HG03432 (cell line): Measurements from ENCODE around the gene SMU1.
"Not testable (repeated sequence)": the region's sequence is repeated elsewhere in the genome, so short reads cannot be mapped to it uniquely, and the experiment has no call there.

Experiments used
- ATAC-seq: cut with Tn5 transposase; IDR thresholded peaks from one replicate; pipeline ENCODE4 v1.9.1; 2021; ENCODE audit warnings: mild to moderate bottlenecking, moderate library complexity; ENCODE audit not compliant: unreplicated experiment

Gene SMU1

GRCh38 chr9:33014665-33015014 lies 61.8 kb downstream of the SMU1 start:
- no peak for ATAC-seq

- no peak for ATAC-seq
Measured at GRCh38 chr9:33013962-33014664, 62.4 kb downstream of the SMU1 start.

GRCh38 chr9:33012328-33013069 lies 64.0 kb downstream of the SMU1 start:
- ATAC-seq, result no peak

- ATAC-seq, result no peak
Measured at GRCh38 chr9:33011831-33012230, 64.6 kb downstream of the SMU1 start.

- no peak for ATAC-seq
Measured at GRCh38 chr9:33007755-33008154, 68.7 kb downstream of the SMU1 start.

- not testable (repeated sequence) for ATAC-seq
Measured at GRCh38 chr9:33005335-33005734, 71.1 kb downstream of the SMU1 start.

GRCh38 chr9:33000682-33001055 lies 75.8 kb downstream of the SMU1 start:
- peak; percentile 10 for ATAC-seq

- ATAC-seq, result no peak
Measured at GRCh38 chr9:32992595-32993238, 83.8 kb downstream of the SMU1 start.

- no peak for ATAC-seq
Measured at GRCh38 chr9:32991897-32992594, 84.4 kb downstream of the SMU1 start.
